Measurements from ENCODE around the gene XXYLT1. TPM values are rescaled to one million over a fixed set of nuclear protein-coding genes. Genes with fewer than 3 reads are reported as not detected.
"Not testable (repeated sequence)": the region's sequence is repeated elsewhere in the genome, so short reads cannot be mapped to it uniquely, and the experiment has no call there.

Gene XXYLT1
- total RNA-seq, 2 experiments from 2014 or later = 8.8 to 9.6 TPM

DNA sequence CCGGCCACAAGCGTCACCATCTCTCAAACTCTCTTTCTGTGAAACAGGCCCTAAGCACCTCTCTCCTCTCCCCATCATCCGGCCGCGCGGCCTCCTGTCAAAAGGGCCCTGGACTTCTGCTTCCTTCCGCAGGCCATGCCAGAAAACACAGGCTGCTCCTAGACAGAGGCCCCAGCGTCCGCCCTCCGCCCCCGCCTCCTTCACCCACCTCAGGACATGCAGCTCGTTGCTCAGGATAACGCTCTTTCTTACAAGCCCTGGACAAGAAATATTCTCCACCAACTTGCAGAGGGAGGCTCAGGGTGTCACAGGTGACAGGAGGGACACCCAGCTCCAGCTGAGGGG lies 212.0 kb downstream of the XXYLT1 start:
- Mint-ChIP-seq H3K27ac (no peak overlapping the region), H3K4me3 (no peak overlapping the region), H3K9me3 (no peaks in the 10 kb centered on the region), H3K36me3 (no peaks in the 10 kb centered on the region), H3K27me3 (no peaks in the 10 kb centered on the region), H3K4me1 (no peaks in the 10 kb centered on the region)
- no peak for DNase-seq

DNA sequence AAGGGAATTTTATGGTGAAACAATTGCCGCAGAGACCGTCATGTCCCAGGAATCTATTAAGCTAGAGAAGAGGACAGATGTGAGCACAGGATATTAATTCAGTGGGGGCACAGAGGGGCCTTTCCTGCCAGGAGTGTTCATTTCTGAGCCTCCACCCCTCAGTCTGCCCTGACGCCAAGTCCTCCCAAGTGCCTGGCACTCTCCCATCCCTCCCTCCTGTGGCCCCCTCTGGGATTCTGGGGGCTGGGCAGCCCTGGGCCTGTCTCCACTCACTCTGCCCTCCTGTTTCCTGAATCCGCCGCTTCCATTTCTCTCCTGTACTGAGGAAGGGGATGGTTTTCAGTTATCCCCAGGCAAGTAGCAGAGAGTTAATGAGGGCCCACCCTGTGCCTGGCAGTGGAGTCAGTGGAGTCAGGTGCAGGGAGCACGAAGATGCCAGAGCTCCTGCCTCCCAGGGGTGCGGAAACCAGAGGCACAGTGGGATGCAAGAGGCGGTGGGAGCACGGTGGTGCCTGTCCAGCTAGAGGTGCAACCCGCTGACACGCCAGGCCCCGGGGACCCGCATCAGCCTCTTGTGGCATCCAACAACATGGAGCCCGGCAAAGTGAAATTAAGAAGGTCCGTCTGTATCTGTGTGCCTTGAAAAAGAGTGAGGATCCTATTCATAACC lies 212.5 kb downstream of the XXYLT1 start:
- H3K4me3 Mint-ChIP-seq = no peak overlapping the region
- H3K27ac Mint-ChIP-seq = no peak overlapping the region
- H3K36me3 Mint-ChIP-seq = no peaks in the 10 kb centered on the region

GRCh38 chr3:195057716-195058115 lies 213.2 kb downstream of the XXYLT1 start:
- Mint-ChIP-seq H3K4me1 (no peaks in the 10 kb centered on the region), H3K4me3 (no peak overlapping the region), H3K27ac (no peak overlapping the region), H3K36me3 (no peaks in the 10 kb centered on the region), H3K27me3 (no peaks in the 10 kb centered on the region), H3K9me3 (no peaks in the 10 kb centered on the region)
- no peak for DNase-seq

More for the DNA sequence above, 212.5 kb downstream of the XXYLT1 start:
- H3K4me1 Mint-ChIP-seq = no peaks in the 10 kb centered on the region
- H3K27me3 Mint-ChIP-seq = no peaks in the 10 kb centered on the region
- DNase-seq = no peak
- H3K9me3 Mint-ChIP-seq = no peaks in the 10 kb centered on the region

DNA sequence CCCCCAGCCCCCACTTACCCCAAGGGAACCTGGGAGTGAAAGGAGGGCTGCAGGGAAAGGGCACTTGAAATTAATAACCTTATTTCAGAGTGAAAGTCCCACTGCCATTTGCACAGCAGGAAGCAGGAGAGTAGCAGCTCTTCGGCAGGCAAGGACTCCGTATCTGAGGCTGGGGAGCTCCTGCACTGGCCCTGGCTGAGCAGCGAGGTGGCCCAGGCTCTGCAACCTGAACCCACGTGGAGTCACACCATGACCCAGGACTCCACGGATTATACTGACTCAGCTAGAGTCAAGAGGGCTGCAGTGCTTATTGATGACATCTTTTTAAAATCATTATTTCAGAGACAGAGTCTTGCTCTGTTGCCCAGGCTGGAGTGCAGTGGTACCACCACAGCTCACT lies 214.5 kb downstream of the XXYLT1 start:
- H3K27ac Mint-ChIP-seq = no peak overlapping the region
- no peaks in the 10 kb centered on the region for H3K9me3 Mint-ChIP-seq
- no peaks in the 10 kb centered on the region for H3K36me3 Mint-ChIP-seq
- no peaks in the 10 kb centered on the region for H3K27me3 Mint-ChIP-seq
- H3K4me1 Mint-ChIP-seq = no peaks in the 10 kb centered on the region
- H3K4me3 Mint-ChIP-seq = no peak overlapping the region
- no peak for DNase-seq

GRCh38 chr3:195054311-195054710 lies 216.6 kb downstream of the XXYLT1 start:
- Mint-ChIP-seq H3K27ac (no peak overlapping the region), H3K9me3 (no peaks in the 10 kb centered on the region), H3K4me1 (no peaks in the 10 kb centered on the region), H3K36me3 (no peaks in the 10 kb centered on the region), H3K4me3 (no peak overlapping the region), H3K27me3 (no peaks in the 10 kb centered on the region)
- no peak for DNase-seq

DNA sequence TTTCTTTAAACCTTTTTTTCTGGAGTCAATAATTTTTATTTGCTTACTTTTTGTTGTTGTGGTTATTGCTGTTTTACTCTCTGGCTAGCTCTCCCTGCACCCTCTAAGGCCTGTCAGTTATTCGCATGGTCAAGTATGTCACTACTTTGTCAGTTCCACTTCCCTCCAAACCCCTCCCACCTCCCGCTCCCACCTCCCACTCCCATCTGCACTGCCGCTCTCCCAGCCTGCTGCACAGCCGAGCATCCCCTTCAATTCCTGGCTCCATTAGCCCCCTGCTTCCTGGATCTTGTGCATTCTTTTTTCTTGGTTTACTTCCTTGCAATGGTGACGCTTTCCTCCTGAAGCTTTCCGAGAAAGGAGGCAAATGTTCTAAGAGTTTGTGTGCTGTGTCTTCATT lies 218.0 kb downstream of the XXYLT1 start:
- no peak overlapping the region for H3K4me3 Mint-ChIP-seq
- H3K9me3 Mint-ChIP-seq = no peaks in the 10 kb centered on the region
- no peak for DNase-seq
- H3K27me3 Mint-ChIP-seq = no peaks in the 10 kb centered on the region
- H3K27ac Mint-ChIP-seq = no peak overlapping the region
- H3K4me1 Mint-ChIP-seq = no peaks in the 10 kb centered on the region
- H3K36me3 Mint-ChIP-seq = no peaks in the 10 kb centered on the region

DNA sequence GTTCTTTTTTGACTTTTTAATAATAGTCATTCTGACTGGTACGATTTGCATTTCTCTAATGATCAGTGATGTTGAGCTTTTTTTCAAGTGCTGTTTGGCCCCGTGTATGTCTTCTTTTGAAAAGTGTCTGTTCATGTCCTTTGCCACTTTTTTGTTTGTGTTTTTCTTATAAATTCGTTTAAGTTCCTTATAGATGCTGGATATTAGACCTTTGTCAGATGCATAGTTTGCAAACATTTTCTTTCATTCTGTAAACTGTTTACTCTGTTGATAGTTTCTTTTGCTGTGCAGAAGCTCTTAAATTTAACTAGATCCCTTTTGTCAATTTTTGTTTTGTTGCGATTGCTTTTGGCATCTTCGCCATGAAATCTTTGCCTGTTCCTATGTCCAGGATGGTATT lies 220.7 kb downstream of the XXYLT1 start:
- not testable (repeated sequence) for H3K4me1 Mint-ChIP-seq, H3K36me3 Mint-ChIP-seq, H3K27ac Mint-ChIP-seq

DNA sequence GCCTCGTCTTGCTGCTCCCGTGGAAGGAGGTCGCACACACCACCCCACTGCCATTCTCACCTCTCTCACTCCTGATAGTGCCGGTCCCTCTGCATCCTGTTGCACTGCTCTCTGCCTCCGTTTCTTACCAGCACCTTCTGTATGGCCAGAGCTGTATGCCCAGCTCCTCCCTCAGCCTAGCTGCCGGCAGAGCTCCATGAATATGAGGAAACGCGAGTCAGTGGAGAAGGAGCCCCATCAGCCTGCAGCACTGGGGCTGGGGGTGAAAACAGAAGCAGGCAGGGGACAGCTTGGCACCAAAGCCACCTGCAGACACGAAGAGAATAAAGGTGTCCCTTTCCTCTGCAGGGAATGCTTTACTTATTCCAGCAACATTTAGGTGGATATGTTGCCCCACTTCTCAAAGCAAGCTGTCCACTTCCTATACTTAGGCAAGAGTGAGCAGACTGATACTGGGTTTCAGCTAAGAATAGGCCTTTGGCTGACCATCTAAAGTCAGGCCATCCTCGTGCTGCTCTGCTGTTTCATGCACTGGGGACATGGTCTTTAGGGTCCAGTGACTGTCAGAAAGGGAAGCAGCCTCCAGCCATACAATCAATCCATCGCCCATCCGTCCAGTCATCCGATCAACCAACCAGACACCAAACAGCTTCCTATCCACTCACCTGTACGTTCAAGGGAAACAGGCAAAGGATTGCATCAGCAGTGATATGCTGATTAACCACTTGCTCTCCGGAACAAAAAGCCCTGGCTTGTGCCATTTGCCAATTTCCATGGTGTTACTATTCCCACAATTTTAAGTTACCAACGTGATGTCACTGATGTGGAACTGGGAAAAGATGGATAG lies 222.7 kb downstream of the XXYLT1 start:
- Mint-ChIP-seq H3K4me1 (no peaks in the 10 kb centered on the region), H3K36me3 (no peaks in the 10 kb centered on the region)

More for the DNA sequence above, 220.7 kb downstream of the XXYLT1 start:
- H3K4me3 Mint-ChIP-seq, H3K9me3 Mint-ChIP-seq, DNase-seq, H3K27me3 Mint-ChIP-seq: not testable (repeated sequence)

GRCh38 chr3:195047536-195047935 lies 223.4 kb downstream of the XXYLT1 start:
- no peaks in the 10 kb centered on the region for H3K27me3 Mint-ChIP-seq

More for the DNA sequence above, 222.7 kb downstream of the XXYLT1 start:
- H3K4me3 Mint-ChIP-seq = no peak overlapping the region
- H3K27ac Mint-ChIP-seq = no peak overlapping the region
- DNase-seq = no peak
- no peaks in the 10 kb centered on the region for H3K27me3 Mint-ChIP-seq
- H3K9me3 Mint-ChIP-seq = no peaks in the 10 kb centered on the region

GRCh38 chr3:195046441-195046840 lies 224.5 kb downstream of the XXYLT1 start:
- no peak overlapping the region for H3K4me3 Mint-ChIP-seq
- H3K9me3 Mint-ChIP-seq = no peaks in the 10 kb centered on the region
- H3K4me1 Mint-ChIP-seq = no peaks in the 10 kb centered on the region
- DNase-seq = no peak
- H3K27ac Mint-ChIP-seq = no peak overlapping the region
- no peaks in the 10 kb centered on the region for H3K27me3 Mint-ChIP-seq
- no peaks in the 10 kb centered on the region for H3K36me3 Mint-ChIP-seq

More at GRCh38 chr3:195047536-195047935, 223.4 kb downstream of the XXYLT1 start:
- H3K4me1 Mint-ChIP-seq = no peaks in the 10 kb centered on the region
- no peak for DNase-seq
- H3K4me3 Mint-ChIP-seq = no peak overlapping the region
- H3K36me3 Mint-ChIP-seq = no peaks in the 10 kb centered on the region
- no peak overlapping the region for H3K27ac Mint-ChIP-seq
- no peaks in the 10 kb centered on the region for H3K9me3 Mint-ChIP-seq

DNA sequence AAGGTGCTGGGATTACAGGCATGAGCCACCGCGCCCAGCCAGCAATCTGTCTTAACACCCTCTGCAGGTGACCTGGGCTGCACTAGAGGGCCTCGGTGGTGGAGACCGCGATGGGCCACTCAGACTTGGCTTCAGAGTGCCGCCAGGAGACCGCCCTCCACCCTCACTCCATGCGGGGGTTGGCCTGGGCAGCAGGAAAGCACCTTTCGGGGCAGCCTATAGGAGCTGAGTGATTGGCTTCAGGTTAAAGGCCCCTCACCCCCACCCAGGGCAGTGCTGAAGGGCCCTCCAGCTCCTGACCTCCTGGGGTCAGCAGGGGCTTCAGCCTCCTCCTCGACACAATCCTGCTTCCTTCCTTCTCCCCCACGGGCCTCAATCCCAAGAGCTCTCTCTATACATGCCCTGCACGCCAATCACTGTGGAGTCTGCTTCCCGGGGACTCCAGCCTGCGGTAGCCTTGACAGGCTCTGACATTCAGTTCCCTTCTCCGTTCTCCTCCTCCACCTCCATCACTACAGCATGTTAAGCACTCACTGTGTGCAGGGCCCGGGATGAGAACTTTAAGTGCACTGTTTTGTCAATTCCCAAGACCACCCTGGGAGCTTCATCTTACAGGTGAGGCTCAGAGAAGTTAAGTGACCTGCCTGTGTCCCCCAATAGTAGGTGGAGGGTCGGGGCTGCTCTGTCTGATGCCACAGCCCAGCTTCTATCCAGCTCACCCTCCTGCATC lies 225.3 kb downstream of the XXYLT1 start:
- H3K4me3 Mint-ChIP-seq = no peak overlapping the region
- no peaks in the 10 kb centered on the region for H3K27me3 Mint-ChIP-seq

GRCh38 chr3:195044411-195044810 lies 226.5 kb downstream of the XXYLT1 start:
- peaks cover 1% of the 10 kb centered on the region for H3K4me1 Mint-ChIP-seq
- no peak for DNase-seq
- H3K36me3 Mint-ChIP-seq = no peaks in the 10 kb centered on the region
- H3K4me3 Mint-ChIP-seq = no peak overlapping the region
- H3K27me3 Mint-ChIP-seq = no peaks in the 10 kb centered on the region
- H3K27ac Mint-ChIP-seq = no peak overlapping the region
- H3K9me3 Mint-ChIP-seq = no peaks in the 10 kb centered on the region

More for the DNA sequence above, 225.3 kb downstream of the XXYLT1 start:
- Mint-ChIP-seq H3K4me1 (no peaks in the 10 kb centered on the region), H3K36me3 (no peaks in the 10 kb centered on the region), H3K9me3 (no peaks in the 10 kb centered on the region), H3K27ac (no peak overlapping the region)
- DNase-seq = no peak

- H3K36me3 Mint-ChIP-seq = no peaks in the 10 kb centered on the region
- DNase-seq = no peak
Observed at GRCh38 chr3:195043607-195044339, 227.2 kb downstream of the XXYLT1 start.

GRCh38 chr3:195042743-195043606 lies 228.0 kb downstream of the XXYLT1 start:
- no peaks in the 10 kb centered on the region for H3K9me3 Mint-ChIP-seq
- H3K27ac Mint-ChIP-seq = no peak overlapping the region
- no peak for DNase-seq
- no peaks in the 10 kb centered on the region for H3K27me3 Mint-ChIP-seq
- no peak overlapping the region for H3K4me3 Mint-ChIP-seq
- H3K4me1 Mint-ChIP-seq = peaks cover 1% of the 10 kb centered on the region
- H3K36me3 Mint-ChIP-seq = no peaks in the 10 kb centered on the region

More at GRCh38 chr3:195043607-195044339, 227.2 kb downstream of the XXYLT1 start:
- no peak overlapping the region for H3K27ac Mint-ChIP-seq
- no peaks in the 10 kb centered on the region for H3K9me3 Mint-ChIP-seq
- no peak overlapping the region for H3K4me3 Mint-ChIP-seq
- H3K27me3 Mint-ChIP-seq = no peaks in the 10 kb centered on the region
- H3K4me1 Mint-ChIP-seq = peaks cover 1% of the 10 kb centered on the region

Data from activated naive CD8-positive, alpha-beta T cell treated with anti-CD3 and anti-CD28 coated beads for 36 hours (primary cell).